GM12878 (cell line): ENCODE measurements around the gene PSMB9. TPM values are rescaled to one million over a fixed set of nuclear protein-coding genes. Genes with fewer than 3 reads are reported as not detected.

ENCODE experiments used
- ATAC-seq: fragments of 200-7000 bp; cut with Tn5 transposase; 3 replicates; pipeline ENCODE4 v1.9.1; 2020; ENCODE audit warnings: mild to moderate bottlenecking, moderate library complexity
- BruUV-seq: library from RNA; stranded (reverse); fragments of 400-500 nt; replicated peaks from 2 replicates; lab custom pipeline; 2021; lab: Mats Ljungman, UMichigan
- CTCF ChIA-PET: fragments of 300-600 bp; sonication (Branson Sonifier 250); formaldehyde crosslinking; extraction: SDS; loops from one replicate; lab custom pipeline; 2021; ENCODE audit warnings: inconsistent platforms; lab: Yijun Ruan, JAX
- POLR2A ChIA-PET: fragments of 350-600 bp; formaldehyde crosslinking; extraction: SDS; loops from one replicate; lab custom pipeline; 2021; ENCODE audit warnings: inconsistent platforms; lab: Charles Lee
- RAD21 ChIA-PET: fragments of 300-600 bp; sonication (Branson Sonifier 250); formaldehyde crosslinking; loops from one replicate; lab custom pipeline; 2023; ENCODE audit warnings: antibody characterized with exemption; ENCODE audit not compliant: unreplicated experiment; lab: Charles Lee
- SMC1A ChIA-PET: fragments of 300-600 bp; sonication (Branson Sonifier 250); formaldehyde crosslinking; loops from one replicate; lab custom pipeline; 2023; ENCODE audit not compliant: unreplicated experiment, uncharacterized antibody; lab: Charles Lee
- DNase-seq: peaks from one replicate; pipeline ENCODE4 v3.0.0-alpha.2; 2011; ENCODE audit warnings: low read depth, low spot score
- FAIRE-seq: peaks from 3 replicates; lab custom pipeline; 2011; peaks lifted over from hg19 to GRCh38; lab: Jason Lieb, UNC
- H2AFZ ChIP-seq: 2 replicates; pipeline ENCODE4 v1.6.0; 2011; ENCODE audit warnings: low read depth, low read length, control low read depth; ENCODE audit not compliant: control insufficient read depth
- H3K27ac ChIP-seq: 2 replicates; pipeline ENCODE4 v1.5.1; 2011; ENCODE audit warnings: control low read depth; ENCODE audit not compliant: control insufficient read depth, insufficient read depth
- H3K27me3 ChIP-seq, 2 experiments: replicated peaks in 1 of 2; 2 replicates each; pipeline versions ENCODE4 v1.6.0 to v1.6.1; 2011; ENCODE audit warnings: low read length in 1 of 2; ENCODE audit not compliant: control insufficient read depth in 2 of 2, insufficient read depth in 2 of 2
- H3K36me3 ChIP-seq, 2 experiments: 2 replicates each; pipeline ENCODE4 v1.5.1; 2011; ENCODE audit warnings: low read length in 1 of 2; ENCODE audit not compliant: control insufficient read depth in 2 of 2, insufficient read depth in 2 of 2
- H3K4me1 ChIP-seq: 2 replicates; pipeline ENCODE4 v1.6.1; 2011; ENCODE audit warnings: mild to moderate bottlenecking, low read length, moderate library complexity, mixed read lengths; ENCODE audit not compliant: control insufficient read depth, insufficient read depth
- H3K4me2 ChIP-seq: 2 replicates; pipeline ENCODE4 v1.6.0; 2011; ENCODE audit warnings: control low read depth; ENCODE audit not compliant: control insufficient read depth, insufficient read depth
- H3K4me3 ChIP-seq: fragments of 200-600 bp; sonication (generic); 2 replicates; pipeline ENCODE4 v1.5.1; 2016
- H3K79me2 ChIP-seq: 2 replicates; pipeline ENCODE4 v1.6.0; 2011; ENCODE audit warnings: low read length; ENCODE audit not compliant: control insufficient read depth, insufficient read depth
- H3K9ac ChIP-seq: 2 replicates; pipeline ENCODE4 v1.8.0; 2011; ENCODE audit warnings: low read length, control low read depth, mixed read lengths; ENCODE audit not compliant: control insufficient read depth, insufficient read depth
- H3K9me3 ChIP-seq: replicated peaks from 3 replicates; pipeline ENCODE4 v1.5.1; 2011; ENCODE audit warnings: mild to moderate bottlenecking, low read length; ENCODE audit not compliant: control insufficient read depth, insufficient read depth
- H4K20me1 ChIP-seq: 2 replicates; pipeline ENCODE4 v1.6.0; 2011; ENCODE audit not compliant: control insufficient read depth, insufficient read depth
- TCF12 ChIP-seq: IDR thresholded peaks from 2 replicates; pipeline ENCODE4 v1.6.1; 2011; ENCODE audit warnings: low read depth, mild to moderate bottlenecking, low read length
- WGBS: methylation state at CpG from one replicate; pipeline ENCODE4 v1.1.6; 2016; ENCODE audit warnings: low lambda C conversion rate; ENCODE audit not compliant: insufficient replicate concordance, insufficient coverage; ENCODE audit errors: missing lambda C conversion rate; 5-methylcytosine and 5-hydroxymethylcytosine counted together
- in situ Hi-C: fragments of 300-500 bp; cut with MboI; formaldehyde crosslinking; loops from 9 replicates; pipeline ENCODE4 v1.14.3; 2018; ENCODE audit warnings: mixed read lengths
- intact Hi-C: fragments of 100-400 bp; cut with micrococcal nuclease; formaldehyde crosslinking; loops from one replicate; pipeline ENCODE4 v1.14.2; 2022; ENCODE audit not compliant: unreplicated experiment
- polyA plus RNA-seq, 11 experiments: library from polyadenylated mRNA; depleted of rRNA in 4 of 11; unstranded in 6 of 11; stranded (reverse) in 5 of 11; fragments of >200 nt; fragmentation: Nextera tagmentation in 4 of 11; fragmentation: Illumina TruSeq in 1 of 11; extraction: Ambion mirVana in 4 of 11; extraction: Trizol in 1 of 11; gene quantifications; 1 replicate in 1 of 11; 2 replicates in 10 of 11; pipeline versions ENCODE4 v1.2.1 to v1.2.3, GENCODE V29; 2011 to 2016; ENCODE audit warnings: inconsistent platforms in 2 of 11, missing spikeins in 2 of 11, low read depth in 1 of 11
- total RNA-seq, 4 experiments: library from RNA; depleted of rRNA in 3 of 4; stranded (reverse); fragments of >200 nt in 3 of 4; fragmentation: Illumina TruSeq in 1 of 4; extraction: Trizol in 1 of 4; gene quantifications; 2 replicates each; pipeline versions ENCODE4 v1.2.1 to v1.2.3, GENCODE V29; 2013 to 2021
- TF ChIP-seq, protein P1 (sequence below): fragments of 450-650 bp; IDR thresholded peaks from 2 replicates; pipeline ENCODE4 v1.6.1; 2017; ENCODE audit warnings: low read depth, mild to moderate bottlenecking, moderate library complexity
- TF ChIP-seq, protein P2 (sequence below): fragments of 450-650 bp; IDR thresholded peaks from 2 replicates; pipeline ENCODE4 v1.6.1; 2017; ENCODE audit warnings: antibody characterized with exemption, mild to moderate bottlenecking, moderate library complexity

PSMB9 gene
- total and polyA plus RNA-seq, 10 of the 15 experiments (the other 5 are each of a cell fraction or from before 2014, with no cell fraction given): 167 to 517 (median 275) TPM

DNA sequence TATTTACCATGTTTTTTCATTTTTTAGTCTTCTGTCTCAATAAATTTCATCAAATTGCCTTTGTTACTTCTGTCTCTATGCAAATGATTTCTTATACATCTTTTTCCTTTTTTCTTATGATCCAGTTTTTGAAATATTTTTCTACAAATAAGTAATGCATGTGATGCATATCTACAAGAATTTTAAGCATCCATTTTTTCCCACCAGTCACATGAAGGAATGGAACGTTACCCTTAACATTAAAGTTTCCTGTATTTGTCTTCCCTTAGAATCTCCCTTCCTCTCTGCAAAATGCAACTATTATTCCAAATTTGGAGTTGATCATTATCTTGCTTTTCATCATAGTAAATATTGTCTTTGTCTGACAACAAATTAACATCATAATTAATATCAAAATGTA, 35.5 kb downstream of the PSMB9 start:
- no peaks in the 10 kb centered on the region for H3K4me1 ChIP-seq
- ChIA-PET CTCF (interaction anchor here (0.7 to 1.3 kb wide), 7 partner anchors 18 to 95 kb away, joined by 3 to 15 read pairs (median 3); partner anchors contain the start of gene TAP2), SMC1A (interaction anchor here (1.3 kb wide), 2 partner anchors 44 to 95 kb away, joined by 5 to 9 read pairs; no protein-coding TSS in a partner anchor), POLR2A (interaction anchor here (0.9 to 1.2 kb wide), 2 partner anchors 44 to 51 kb away, joined by 3 read pairs; partner anchors contain the start of gene TAP2), RAD21 (interaction anchor here (0.8 to 6.5 kb wide), 4 partner anchors 21 to 98 kb away, joined by 3 to 104 read pairs (median 4); no protein-coding TSS in a partner anchor)
- no peak for ATAC-seq
- in situ Hi-C loops (loop anchor here (5.0 kb wide), 1 partner anchor 98 kb away; no protein-coding TSS in a partner anchor), intact Hi-C loops (loop anchor here (10.0 kb wide), 1 partner anchor 195 kb away; no protein-coding TSS in a partner anchor)
- no peaks in the 10 kb centered on the region for H3K9me3 ChIP-seq
- WGBS: 91% methylated on average over 1 of the region's 1 CpG
- H3K27me3 ChIP-seq: no peaks in the 10 kb centered on the region
- no peak for TF ChIP-seq TCF12
- peaks cover 2% of the 10 kb centered on the region; the same call in 1 of the 2 replicates for H3K79me2 ChIP-seq
- H3K36me3 ChIP-seq: no peaks in the 10 kb centered on the region
- H4K20me1 ChIP-seq: no peaks in the 10 kb centered on the region
- no peak overlapping the region for H3K27ac ChIP-seq
- no peak overlapping the region for H3K4me2 ChIP-seq
- no peak overlapping the region for H3K9ac ChIP-seq
- FAIRE-seq: no peak
- no peak overlapping the region for H2AFZ ChIP-seq
- no peak overlapping the region for H3K4me3 ChIP-seq
- BruUV-seq: no TSS peak
- no peak for DNase-seq

DNA sequence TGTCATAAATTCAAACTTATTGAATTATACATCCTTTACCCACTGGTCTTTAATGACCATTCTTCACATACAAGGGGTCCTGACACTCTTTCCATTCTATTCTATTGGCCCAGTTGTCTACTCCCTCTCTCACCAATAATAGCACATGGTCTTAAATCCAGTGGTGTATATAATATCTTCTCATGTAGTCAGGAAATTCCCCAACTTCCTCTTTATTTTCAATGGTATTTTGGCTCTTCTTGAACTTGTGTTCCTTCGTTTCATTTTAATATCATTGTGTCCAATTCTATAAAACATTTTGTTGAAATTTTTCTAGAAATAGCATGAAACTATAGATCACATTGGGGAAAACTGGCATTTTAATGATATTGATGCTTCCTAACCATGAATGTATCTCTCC, 36.8 kb downstream of the PSMB9 start:
- FAIRE-seq (no peak), DNase-seq (no peak), ATAC-seq (no peak)
- H3K27ac ChIP-seq: no peak overlapping the region
- no TSS peak for BruUV-seq
- in situ Hi-C loops: no loop called here
- H3K36me3 ChIP-seq: no peaks in the 10 kb centered on the region
- WGBS: 4% methylated on average over 1 of the region's 1 CpG
- ChIA-PET SMC1A (interaction anchor here (1.1 to 6.7 kb wide), 3 partner anchors 57 to 94 kb away, joined by 5 to 51 read pairs (median 9); no protein-coding TSS in a partner anchor), CTCF (interaction anchor here (0.9 to 1.3 kb wide), 7 partner anchors 19 to 96 kb away, joined by 3 to 15 read pairs (median 5); partner anchors contain the start of gene TAP2), POLR2A (interaction anchor here (0.9 to 1.2 kb wide), 2 partner anchors 42 to 53 kb away, joined by 3 read pairs; partner anchors contain the start of gene TAP2), RAD21 (interaction anchor here (1.0 to 6.5 kb wide), 3 partner anchors 43 to 96 kb away, joined by 3 to 104 read pairs (median 3); no protein-coding TSS in a partner anchor)
- peaks cover 15% of the 10 kb centered on the region for H3K79me2 ChIP-seq
- H3K27me3 ChIP-seq: no peaks in the 10 kb centered on the region
- H4K20me1 ChIP-seq: no peaks in the 10 kb centered on the region
- H3K9ac ChIP-seq: no peak overlapping the region
- peaks cover under 1% of the 10 kb centered on the region; the same call in 1 of the 2 replicates for H3K4me1 ChIP-seq
- TF ChIP-seq, protein P1, sequence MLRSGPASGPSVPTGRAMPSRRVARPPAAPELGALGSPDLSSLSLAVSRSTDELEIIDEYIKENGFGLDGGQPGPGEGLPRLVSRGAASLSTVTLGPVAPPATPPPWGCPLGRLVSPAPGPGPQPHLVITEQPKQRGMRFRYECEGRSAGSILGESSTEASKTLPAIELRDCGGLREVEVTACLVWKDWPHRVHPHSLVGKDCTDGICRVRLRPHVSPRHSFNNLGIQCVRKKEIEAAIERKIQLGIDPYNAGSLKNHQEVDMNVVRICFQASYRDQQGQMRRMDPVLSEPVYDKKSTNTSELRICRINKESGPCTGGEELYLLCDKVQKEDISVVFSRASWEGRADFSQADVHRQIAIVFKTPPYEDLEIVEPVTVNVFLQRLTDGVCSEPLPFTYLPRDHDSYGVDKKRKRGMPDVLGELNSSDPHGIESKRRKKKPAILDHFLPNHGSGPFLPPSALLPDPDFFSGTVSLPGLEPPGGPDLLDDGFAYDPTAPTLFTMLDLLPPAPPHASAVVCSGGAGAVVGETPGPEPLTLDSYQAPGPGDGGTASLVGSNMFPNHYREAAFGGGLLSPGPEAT: no peak
- TF ChIP-seq, protein P2, sequence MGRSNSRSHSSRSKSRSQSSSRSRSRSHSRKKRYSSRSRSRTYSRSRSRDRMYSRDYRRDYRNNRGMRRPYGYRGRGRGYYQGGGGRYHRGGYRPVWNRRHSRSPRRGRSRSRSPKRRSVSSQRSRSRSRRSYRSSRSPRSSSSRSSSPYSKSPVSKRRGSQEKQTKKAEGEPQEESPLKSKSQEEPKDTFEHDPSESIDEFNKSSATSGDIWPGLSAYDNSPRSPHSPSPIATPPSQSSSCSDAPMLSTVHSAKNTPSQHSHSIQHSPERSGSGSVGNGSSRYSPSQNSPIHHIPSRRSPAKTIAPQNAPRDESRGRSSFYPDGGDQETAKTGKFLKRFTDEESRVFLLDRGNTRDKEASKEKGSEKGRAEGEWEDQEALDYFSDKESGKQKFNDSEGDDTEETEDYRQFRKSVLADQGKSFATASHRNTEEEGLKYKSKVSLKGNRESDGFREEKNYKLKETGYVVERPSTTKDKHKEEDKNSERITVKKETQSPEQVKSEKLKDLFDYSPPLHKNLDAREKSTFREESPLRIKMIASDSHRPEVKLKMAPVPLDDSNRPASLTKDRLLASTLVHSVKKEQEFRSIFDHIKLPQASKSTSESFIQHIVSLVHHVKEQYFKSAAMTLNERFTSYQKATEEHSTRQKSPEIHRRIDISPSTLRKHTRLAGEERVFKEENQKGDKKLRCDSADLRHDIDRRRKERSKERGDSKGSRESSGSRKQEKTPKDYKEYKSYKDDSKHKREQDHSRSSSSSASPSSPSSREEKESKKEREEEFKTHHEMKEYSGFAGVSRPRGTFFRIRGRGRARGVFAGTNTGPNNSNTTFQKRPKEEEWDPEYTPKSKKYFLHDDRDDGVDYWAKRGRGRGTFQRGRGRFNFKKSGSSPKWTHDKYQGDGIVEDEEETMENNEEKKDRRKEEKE: no peak
- H3K4me3 ChIP-seq: no peak overlapping the region
- no peak overlapping the region for H3K4me2 ChIP-seq
- intact Hi-C loops: no loop called here
- no peak overlapping the region for H2AFZ ChIP-seq
- no peaks in the 10 kb centered on the region for H3K9me3 ChIP-seq
